Uterus (tissue), 4 donors: Measurements from ENCODE around the gene MLC1. TPM values are rescaled to one million over a fixed set of nuclear protein-coding genes. Genes with fewer than 3 reads are reported as not detected.
A peak's percentile ranks its signal among the peaks of the same experiment; 100 is the strongest.

ENCODE experiments used
- DNase-seq, 2 donors: peaks; one replicate each; pipeline ENCODE4 v3.0.0-alpha.2; 2019 to 2020
- H3K27ac ChIP-seq, 2 donors: fragments of 200-600 bp; sonication (generic); 1 replicate in 1 of 2; 2 replicates in 1 of 2; pipeline ENCODE4 v1.5.1; 2016 to 2018
- H3K27me3 ChIP-seq, 2 donors: fragments of 200-600 bp; sonication (generic); one replicate each; pipeline ENCODE4 v1.5.1; 2018 to 2019; ENCODE audit warnings: control low read depth in 1 of 2
- H3K36me3 ChIP-seq, 2 donors: fragments of 200-600 bp; sonication (generic); one replicate each; pipeline ENCODE4 v1.5.1; 2019; ENCODE audit warnings: control low read depth in 1 of 2
- H3K4me1 ChIP-seq, 2 donors: fragments of 200-600 bp; sonication (generic); one replicate each; pipeline ENCODE4 v1.5.1; 2018 to 2019; ENCODE audit warnings: control low read depth in 1 of 2
- H3K4me3 ChIP-seq, 2 donors: fragments of 200-600 bp; sonication (generic); 1 replicate in 1 of 2; 2 replicates in 1 of 2; pipeline ENCODE4 v1.5.1; 2018 to 2019; ENCODE audit warnings: mild to moderate bottlenecking in 1 of 2
- H3K9me3 ChIP-seq, 2 donors: fragments of 200-600 bp; sonication (generic); one replicate each; pipeline ENCODE4 v1.5.1; 2019; ENCODE audit warnings: control low read depth in 1 of 2
- CTCF ChIP-seq, 4 experiments: fragments of 200-600 bp in 2 of 4; fragments of 450-650 bp in 2 of 4; sonication (generic) in 2 of 4; IDR thresholded peaks; one replicate each; pipeline ENCODE4 v1.5.1; 2016 to 2019; ENCODE audit warnings: antibody characterized with exemption in 4 of 4, mild to moderate bottlenecking in 2 of 4, moderate library complexity in 1 of 4
- POLR2A ChIP-seq, 2 donors: fragments of 450-650 bp; IDR thresholded peaks; one replicate each; pipeline ENCODE4 v1.6.1; 2016; ENCODE audit warnings: antibody characterized with exemption in 2 of 2, mild to moderate bottlenecking in 1 of 2, moderate library complexity in 1 of 2
- intact Hi-C: fragments of 100-400 bp; cut with DNase I; formaldehyde crosslinking; loops from one replicate; pipeline ENCODE4 v1.15.1; 2023; ENCODE audit warnings: low total_unique reads
- total RNA-seq, 4 donors: library from RNA; depleted of rRNA in 3 of 4; stranded (reverse); fragments of >200 nt in 3 of 4; gene quantifications; one replicate each; pipeline versions ENCODE4 v1.1.0 to v1.2.4, GENCODE V29; 2014 to 2023
- donor health status: DM: yes; HTN: yes; CAD: no.

The MLC1 gene
- total RNA-seq, 4 donors from 2014 or later, result 0.29 to 1.9 (median 0.40) TPM; not detected in 1

- Histone ChIP-seq H3K4me3 (no peak overlapping the region), H3K27me3 (peaks cover 0 to 5% of the 10 kb centered on the region in 2 donors), H3K9me3 (no peaks in the 10 kb centered on the region), H3K36me3 (no peaks in the 10 kb centered on the region), H3K4me1 (no peaks in the 10 kb centered on the region), H3K27ac (no peak overlapping the region)
- no peak for TF ChIP-seq CTCF (IDR thresholded peaks at IDR 0.05)
- no peak for TF ChIP-seq POLR2A (IDR thresholded peaks at IDR 0.05)
- intact Hi-C loops, result no loop called here
- DNase-seq, result no peak
These were observed 23.9 kb downstream of the MLC1 start for GRCh38 chr22:50061141-50061823.

GRCh38 chr22:50060441-50061140 is 24.6 kb downstream of the MLC1 start:
- Histone ChIP-seq H3K27ac (no peak overlapping the region), H3K9me3 (no peaks in the 10 kb centered on the region), H3K4me3 (no peak overlapping the region), H3K36me3 (no peaks in the 10 kb centered on the region), H3K27me3 (peaks cover 0 to 5% of the 10 kb centered on the region in 2 donors), H3K4me1 (no peaks in the 10 kb centered on the region)
- intact Hi-C loops, result no loop called here
- TF ChIP-seq CTCF (IDR thresholded peaks at IDR 0.05) (no peak), POLR2A (IDR thresholded peaks at IDR 0.05) (no peak)
- DNase-seq, result no peak

- intact Hi-C loops, result no loop called here
- Histone ChIP-seq H3K4me3 (no peak overlapping the region), H3K9me3 (no peaks in the 10 kb centered on the region), H3K36me3 (no peaks in the 10 kb centered on the region), H3K27me3 (peaks cover 0 to 5% of the 10 kb centered on the region in 2 donors), H3K27ac (no peak overlapping the region), H3K4me1 (no peaks in the 10 kb centered on the region)
- no peak for TF ChIP-seq POLR2A (IDR thresholded peaks at IDR 0.05)
- no peak for TF ChIP-seq CTCF (IDR thresholded peaks at IDR 0.05)
- DNase-seq, result no peak
These were observed 25.4 kb downstream of the MLC1 start for GRCh38 chr22:50059881-50060262.

- no peaks in the 10 kb centered on the region for H3K36me3 ChIP-seq
- intact Hi-C loops, result no loop called here
- no peaks in the 10 kb centered on the region for H3K4me1 ChIP-seq
- no peak overlapping the region for H3K27ac ChIP-seq
- no peak overlapping the region for H3K4me3 ChIP-seq
- TF ChIP-seq CTCF (IDR thresholded peaks at IDR 0.05) (peak in 1 of 4 experiments; percentile 7), POLR2A (IDR thresholded peaks at IDR 0.05) (no peak)
- H3K9me3 ChIP-seq, result no peaks in the 10 kb centered on the region
- DNase-seq, result peak in 1 of 2 donors; percentile 37
- peaks cover 0 to 5% of the 10 kb centered on the region in 2 donors for H3K27me3 ChIP-seq
These were observed 26.0 kb downstream of the MLC1 start for GRCh38 chr22:50058906-50059880.
